Fibroblast of lung (primary cell): ENCODE data around the gene CLDN34. TPM values are rescaled to one million over a fixed set of nuclear protein-coding genes. Genes with fewer than 3 reads are reported as not detected.

Source experiments
- DNase-seq, 2 donors: peaks; one replicate each; pipeline versions ENCODE4 v3.0.0 to v3.0.0-alpha.2; 2010; ENCODE audit warnings: low read depth in 2 of 2
- H2AFZ ChIP-seq: 2 replicates; pipeline ENCODE4 v1.5.1; 2012; ENCODE audit warnings: low read length, control low read depth, inconsistent platforms
- H3K27ac ChIP-seq: 2 replicates; pipeline ENCODE4 v1.5.1; 2011; ENCODE audit warnings: low read length, control low read depth; ENCODE audit not compliant: insufficient read depth
- H3K27me3 ChIP-seq: 2 replicates; pipeline ENCODE4 v1.5.1; 2011; ENCODE audit warnings: mild to moderate bottlenecking, low read length; ENCODE audit not compliant: control insufficient read depth, insufficient read depth
- H3K36me3 ChIP-seq: 2 replicates; pipeline ENCODE4 v1.5.1; 2011; ENCODE audit warnings: low read length; ENCODE audit not compliant: control insufficient read depth, insufficient read depth
- H3K4me1 ChIP-seq: 2 replicates; pipeline ENCODE4 v1.5.1; 2011; ENCODE audit warnings: low read length; ENCODE audit not compliant: control insufficient read depth, insufficient read depth; ENCODE audit errors: extremely low read depth
- H3K4me2 ChIP-seq: 2 replicates; pipeline ENCODE4 v1.5.1; 2011; ENCODE audit warnings: low read length, control low read depth; ENCODE audit not compliant: insufficient read depth; ENCODE audit errors: extremely low read depth
- H3K4me3 ChIP-seq, 4 experiments: fragments of 200-600 bp in 1 of 4; sonication (generic) in 1 of 4; replicated peaks in 1 of 4; 2 replicates each; pipeline ENCODE4 v1.5.1; 2011 to 2016; ENCODE audit warnings: low read length in 4 of 4, low read depth in 3 of 4, mild to moderate bottlenecking in 3 of 4, control low read depth in 2 of 4, inconsistent platforms in 1 of 4, mixed read lengths in 1 of 4; ENCODE audit not compliant: insufficient read depth in 1 of 4; ENCODE audit errors: control extremely low read depth in 1 of 4
- H3K79me2 ChIP-seq: 2 replicates; pipeline ENCODE4 v1.5.1; 2012; ENCODE audit warnings: mild to moderate bottlenecking, low read length, inconsistent platforms; ENCODE audit not compliant: control insufficient read depth, insufficient read depth
- H3K9ac ChIP-seq: 2 replicates; pipeline ENCODE4 v1.5.1; 2011; ENCODE audit warnings: mild to moderate bottlenecking, low read length, control low read depth; ENCODE audit not compliant: insufficient read depth
- H3K9me3 ChIP-seq: 2 replicates; pipeline ENCODE4 v1.5.1; 2012; ENCODE audit warnings: low read depth, low read length; ENCODE audit not compliant: control insufficient read depth, insufficient read depth
- H4K20me1 ChIP-seq: 2 replicates; pipeline ENCODE4 v1.5.1; 2011; ENCODE audit warnings: low read length; ENCODE audit not compliant: control insufficient read depth, insufficient read depth; ENCODE audit errors: extremely low read depth
- EZH2 ChIP-seq: IDR thresholded peaks from 2 replicates; pipeline ENCODE4 v1.5.1; 2012; ENCODE audit warnings: low read length, control low read depth, mild to moderate bottlenecking; ENCODE audit errors: missing control alignments
- polyA plus RNA-seq, 2 donors: library from polyadenylated mRNA; depleted of rRNA in 1 of 2; stranded (reverse) in 1 of 2; unstranded in 1 of 2; fragments of >200 nt; gene quantifications; 2 replicates each; pipeline ENCODE4 v1.2.1, GENCODE V29; 2011 to 2012; ENCODE audit warnings: missing spikeins in 1 of 2
- total RNA-seq: library from RNA; depleted of rRNA; stranded (reverse); fragments of >200 nt; gene quantifications from 2 replicates; pipeline ENCODE4 v1.2.1, GENCODE V29; 2014
- TF ChIP-seq, protein P1 (sequence below), 2 donors: IDR thresholded peaks in 1 of 2; conservative IDR thresholded peaks in 1 of 2; 1 replicate in 1 of 2; 2 replicates in 1 of 2; pipeline ENCODE4 v1.5.1; 2011 to 2012; ENCODE audit warnings: low read length in 2 of 2, control low read depth in 1 of 2, inconsistent platforms in 1 of 2, low read depth in 1 of 2, mild to moderate bottlenecking in 1 of 2

CLDN34 gene
- total and polyA plus RNA-seq, 2 donors (not counting 1 experiment from before 2014, with no cell fraction given) = not detected

DNA sequence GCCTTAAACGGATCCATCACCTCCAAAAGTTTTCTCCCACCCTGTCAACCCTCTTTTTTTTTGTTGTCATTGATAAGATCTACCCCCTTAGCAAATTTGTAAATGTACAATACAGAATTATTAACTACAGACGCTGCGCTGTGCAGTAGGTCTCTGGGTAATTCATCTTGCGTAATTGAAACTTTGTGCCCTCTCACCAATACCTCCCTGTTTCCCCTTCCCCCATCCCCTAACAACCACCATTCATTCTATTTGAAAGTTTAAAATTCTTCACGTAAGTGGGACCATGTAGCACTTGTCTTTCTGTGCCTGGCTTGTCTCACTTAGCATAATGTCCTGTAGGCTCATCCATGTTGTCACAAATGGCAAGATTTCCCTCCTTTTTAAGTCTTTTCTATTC lies 45.8 kb upstream of the CLDN34 start:
- TF ChIP-seq, protein P1, sequence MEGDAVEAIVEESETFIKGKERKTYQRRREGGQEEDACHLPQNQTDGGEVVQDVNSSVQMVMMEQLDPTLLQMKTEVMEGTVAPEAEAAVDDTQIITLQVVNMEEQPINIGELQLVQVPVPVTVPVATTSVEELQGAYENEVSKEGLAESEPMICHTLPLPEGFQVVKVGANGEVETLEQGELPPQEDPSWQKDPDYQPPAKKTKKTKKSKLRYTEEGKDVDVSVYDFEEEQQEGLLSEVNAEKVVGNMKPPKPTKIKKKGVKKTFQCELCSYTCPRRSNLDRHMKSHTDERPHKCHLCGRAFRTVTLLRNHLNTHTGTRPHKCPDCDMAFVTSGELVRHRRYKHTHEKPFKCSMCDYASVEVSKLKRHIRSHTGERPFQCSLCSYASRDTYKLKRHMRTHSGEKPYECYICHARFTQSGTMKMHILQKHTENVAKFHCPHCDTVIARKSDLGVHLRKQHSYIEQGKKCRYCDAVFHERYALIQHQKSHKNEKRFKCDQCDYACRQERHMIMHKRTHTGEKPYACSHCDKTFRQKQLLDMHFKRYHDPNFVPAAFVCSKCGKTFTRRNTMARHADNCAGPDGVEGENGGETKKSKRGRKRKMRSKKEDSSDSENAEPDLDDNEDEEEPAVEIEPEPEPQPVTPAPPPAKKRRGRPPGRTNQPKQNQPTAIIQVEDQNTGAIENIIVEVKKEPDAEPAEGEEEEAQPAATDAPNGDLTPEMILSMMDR (conservative IDR thresholded peaks at IDR 0.05 in 1 of 2, IDR thresholded peaks at IDR 0.05 in 1 of 2; ENCODE audit: low read depth in 1 of 2, low read length in 2 of 2) = no peak
- no peak for TF ChIP-seq EZH2

DNA sequence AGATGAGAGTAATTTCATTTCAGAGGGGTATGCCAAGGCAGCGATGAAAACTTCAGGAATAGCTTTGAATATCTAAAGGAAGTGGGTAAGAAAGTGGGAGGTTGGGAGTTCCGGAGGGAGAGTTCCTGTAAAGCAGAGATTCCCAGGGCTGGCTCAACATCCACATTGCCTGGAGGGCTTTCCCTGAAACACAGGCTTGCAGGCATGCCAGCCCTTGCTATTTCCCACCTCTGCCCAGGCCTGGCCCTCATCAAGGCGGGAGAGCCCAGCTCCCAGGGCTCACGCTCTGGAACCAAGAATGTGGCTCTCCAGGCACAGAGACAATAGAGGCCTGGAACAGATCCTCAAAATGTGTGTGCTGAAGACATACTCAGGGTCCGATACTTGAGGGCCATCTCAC lies 43.8 kb upstream of the CLDN34 start:
- Histone ChIP-seq H3K4me3 (no peak overlapping the region), H3K9ac (no peak overlapping the region), H2AFZ (no peak overlapping the region), H3K9me3 (no peaks in the 10 kb centered on the region), H3K4me1 (no peaks in the 10 kb centered on the region), H3K27ac (no peak overlapping the region), H3K27me3 (no peaks in the 10 kb centered on the region), H3K79me2 (no peaks in the 10 kb centered on the region), H3K4me2 (no peak overlapping the region), H4K20me1 (no peaks in the 10 kb centered on the region), H3K36me3 (no peaks in the 10 kb centered on the region)
- TF ChIP-seq, protein P1 (conservative IDR thresholded peaks at IDR 0.05 in 1 of 2, IDR thresholded peaks at IDR 0.05 in 1 of 2; ENCODE audit: low read depth in 1 of 2, low read length in 2 of 2) = no peak
- no peak for TF ChIP-seq EZH2
- no peak for DNase-seq

More for the DNA sequence above, 45.8 kb upstream of the CLDN34 start:
- Histone ChIP-seq H3K4me2 (no peak overlapping the region), H3K79me2 (no peaks in the 10 kb centered on the region), H3K9ac (no peak overlapping the region), H3K27me3 (no peaks in the 10 kb centered on the region), H3K36me3 (no peaks in the 10 kb centered on the region), H4K20me1 (no peaks in the 10 kb centered on the region), H3K4me1 (no peaks in the 10 kb centered on the region), H3K9me3 (no peaks in the 10 kb centered on the region), H2AFZ (no peak overlapping the region), H3K27ac (no peak overlapping the region), H3K4me3 (no peak overlapping the region)
- no peak for DNase-seq

DNA sequence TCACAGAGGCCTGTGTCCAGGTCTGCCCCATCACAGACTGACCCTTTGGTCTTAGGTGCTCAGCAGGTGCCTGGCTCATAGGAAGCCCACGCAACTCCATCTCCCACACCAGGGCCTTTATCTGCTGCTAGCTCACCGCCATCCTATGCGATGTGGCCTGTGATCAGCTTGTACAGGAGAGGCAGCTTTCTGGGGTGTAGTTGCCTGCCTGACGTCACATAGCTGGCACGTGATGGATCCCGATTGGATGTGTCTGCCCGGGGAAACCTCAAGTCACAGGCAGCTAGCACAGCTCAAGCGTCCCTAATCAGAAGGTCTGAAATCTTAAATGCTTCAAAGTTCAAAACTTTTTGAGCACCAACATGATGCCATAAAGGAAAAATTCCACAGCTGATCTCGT lies 41.2 kb upstream of the CLDN34 start:
- no peak overlapping the region for H3K4me2 ChIP-seq
- H3K79me2 ChIP-seq = no peaks in the 10 kb centered on the region
- H4K20me1 ChIP-seq = no peaks in the 10 kb centered on the region
- H3K9ac ChIP-seq = no peak overlapping the region
- H3K9me3 ChIP-seq = no peaks in the 10 kb centered on the region
- no peak overlapping the region for H3K4me3 ChIP-seq
- H2AFZ ChIP-seq = no peak overlapping the region
- H3K4me1 ChIP-seq = no peaks in the 10 kb centered on the region
- TF ChIP-seq, protein P1 (conservative IDR thresholded peaks at IDR 0.05 in 1 of 2, IDR thresholded peaks at IDR 0.05 in 1 of 2; ENCODE audit: low read depth in 1 of 2, low read length in 2 of 2) = no peak
- TF ChIP-seq EZH2 = no peak
- no peaks in the 10 kb centered on the region for H3K27me3 ChIP-seq
- no peak for DNase-seq
- H3K27ac ChIP-seq = no peak overlapping the region
- no peaks in the 10 kb centered on the region for H3K36me3 ChIP-seq
